Memory B cell (primary cell): ENCODE data around the gene TDRD3.

ENCODE experiments used
- ATAC-seq: fragments of 150-1000 bp; cut with Tn5 transposase; 2 replicates; pipeline ENCODE4 v1.10.0; 2021; ENCODE audit warnings: low read depth, mild to moderate bottlenecking, moderate library complexity
- DNase-seq, 2 donors: peaks; one replicate each; pipeline ENCODE4 v3.0.0; 2022; ENCODE audit warnings: low spot score in 2 of 2
- H3K27ac Mint-ChIP-seq: one replicate; pipeline ENCODE4 v1.8.0; 2022; ENCODE audit warnings: mild to moderate bottlenecking, moderate library complexity, mixed read lengths
- H3K27me3 Mint-ChIP-seq: one replicate; pipeline ENCODE4 v1.8.0; 2022; ENCODE audit warnings: mixed read lengths
- H3K36me3 Mint-ChIP-seq: one replicate; pipeline ENCODE4 v1.8.0; 2022; ENCODE audit warnings: mild to moderate bottlenecking, mixed read lengths
- H3K4me1 Mint-ChIP-seq: one replicate; pipeline ENCODE4 v1.8.0; 2022; ENCODE audit warnings: mixed read lengths
- H3K4me3 Mint-ChIP-seq: one replicate; pipeline ENCODE4 v1.8.0; 2022; ENCODE audit warnings: mild to moderate bottlenecking, moderate library complexity, mixed read lengths
- H3K9me3 Mint-ChIP-seq: one replicate; pipeline ENCODE4 v1.8.0; 2022; ENCODE audit warnings: mixed read lengths

TDRD3 gene

DNA sequence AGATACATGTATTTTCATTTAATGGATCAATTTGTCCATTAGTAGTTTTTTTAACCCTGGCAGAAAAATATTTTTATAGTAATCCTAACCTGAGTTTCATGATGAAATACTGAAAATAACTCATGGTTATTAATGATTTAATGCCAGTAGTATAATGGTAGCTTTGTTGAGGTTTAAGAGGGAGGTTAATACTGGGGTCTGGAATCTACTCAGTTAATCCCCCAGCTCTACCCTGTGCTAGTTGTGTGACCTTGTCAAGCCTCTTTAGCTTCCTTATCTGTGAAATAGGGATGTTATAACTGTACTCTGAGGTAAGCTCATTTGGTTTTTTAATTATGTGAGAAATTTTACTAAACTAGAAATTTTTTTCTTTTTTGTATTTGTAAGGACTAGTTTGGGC is 122.5 kb downstream of the TDRD3 start:
- DNase-seq: no peak
- Mint-ChIP-seq H3K4me3 (no peak overlapping the region), H3K36me3 (peaks cover 16% of the 10 kb centered on the region), H3K9me3 (no peaks in the 10 kb centered on the region), H3K27ac (no peak overlapping the region), H3K27me3 (no peaks in the 10 kb centered on the region), H3K4me1 (no peaks in the 10 kb centered on the region)
- no peak for ATAC-seq

DNA sequence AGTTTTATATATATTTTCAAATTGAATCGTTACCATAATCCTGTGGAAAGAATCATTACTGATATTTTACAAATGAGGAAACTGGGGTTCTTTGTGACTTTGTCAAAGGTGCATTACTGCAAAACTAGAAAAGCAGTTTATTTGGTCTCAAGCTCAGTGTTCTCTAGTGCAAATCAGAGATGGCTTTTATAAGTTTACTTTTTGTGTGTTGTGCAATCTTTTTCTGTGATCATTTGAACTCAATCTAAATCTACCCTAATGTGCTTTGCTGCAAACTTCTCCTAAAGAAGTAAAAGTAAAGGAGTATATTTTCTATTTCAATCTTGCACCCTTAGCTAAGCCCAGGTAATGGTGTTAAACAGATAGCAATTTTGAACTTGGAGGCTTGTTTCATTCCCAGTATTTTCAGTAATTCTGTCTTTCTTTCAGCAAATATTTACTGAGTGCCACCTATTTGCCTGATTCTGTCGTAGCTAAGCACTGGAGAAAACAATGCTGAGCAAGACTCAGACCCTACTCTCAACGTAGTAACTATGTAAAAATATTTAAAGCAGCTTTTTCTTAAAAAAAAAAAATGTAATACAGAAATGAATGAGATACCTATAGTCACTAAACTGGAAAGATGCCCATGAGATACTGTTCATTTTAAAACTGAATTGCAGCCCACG is 124.0 kb downstream of the TDRD3 start:
- Mint-ChIP-seq H3K4me1 (no peaks in the 10 kb centered on the region), H3K27me3 (no peaks in the 10 kb centered on the region), H3K27ac (no peak overlapping the region), H3K9me3 (no peaks in the 10 kb centered on the region), H3K36me3 (peaks cover 12% of the 10 kb centered on the region), H3K4me3 (no peak overlapping the region)
- DNase-seq (no peak), ATAC-seq (no peak)

DNA sequence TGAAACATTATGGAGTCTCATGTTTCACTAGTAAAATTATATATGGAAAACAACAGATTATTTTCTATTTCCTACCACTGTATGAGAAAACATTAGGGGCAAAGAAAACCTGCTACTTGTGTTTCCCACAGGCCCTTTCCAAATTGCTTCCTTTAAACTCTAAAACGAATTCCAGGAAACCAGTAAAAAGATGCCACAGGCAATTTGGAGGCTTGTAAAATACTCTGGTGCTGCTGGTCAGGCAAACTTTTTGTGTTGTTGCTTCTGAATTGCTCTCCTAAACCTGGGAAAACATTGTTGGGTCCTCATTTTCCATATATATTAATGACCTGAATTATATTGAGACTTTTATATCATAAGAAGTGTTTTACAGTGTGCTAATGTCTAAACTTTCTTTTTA is 141.5 kb downstream of the TDRD3 start:
- Mint-ChIP-seq H3K4me1 (no peaks in the 10 kb centered on the region), H3K9me3 (no peaks in the 10 kb centered on the region), H3K4me3 (no peak overlapping the region), H3K36me3 (peaks cover 9% of the 10 kb centered on the region), H3K27me3 (no peaks in the 10 kb centered on the region), H3K27ac (no peak overlapping the region)
- ATAC-seq (no peak), DNase-seq (no peak)

DNA sequence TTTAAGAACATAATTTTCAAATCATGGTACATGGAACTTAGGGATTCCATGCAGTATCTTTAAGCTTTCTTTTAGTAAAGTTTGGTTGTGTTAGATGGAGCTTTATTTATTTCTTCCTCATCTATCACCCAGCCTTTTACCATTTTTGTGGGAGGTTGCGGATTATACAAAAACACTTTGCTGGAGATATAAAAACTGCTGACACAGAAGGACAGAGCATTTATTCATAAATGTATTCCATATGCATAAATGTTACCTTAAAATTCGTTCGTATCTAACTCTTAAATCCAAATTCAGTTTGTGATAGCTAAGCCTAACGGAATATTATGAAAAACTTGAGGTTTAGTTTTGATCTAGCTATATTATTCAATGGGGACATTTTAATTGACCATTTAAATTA is 143.3 kb downstream of the TDRD3 start:
- no peak overlapping the region for H3K4me3 Mint-ChIP-seq

DNA sequence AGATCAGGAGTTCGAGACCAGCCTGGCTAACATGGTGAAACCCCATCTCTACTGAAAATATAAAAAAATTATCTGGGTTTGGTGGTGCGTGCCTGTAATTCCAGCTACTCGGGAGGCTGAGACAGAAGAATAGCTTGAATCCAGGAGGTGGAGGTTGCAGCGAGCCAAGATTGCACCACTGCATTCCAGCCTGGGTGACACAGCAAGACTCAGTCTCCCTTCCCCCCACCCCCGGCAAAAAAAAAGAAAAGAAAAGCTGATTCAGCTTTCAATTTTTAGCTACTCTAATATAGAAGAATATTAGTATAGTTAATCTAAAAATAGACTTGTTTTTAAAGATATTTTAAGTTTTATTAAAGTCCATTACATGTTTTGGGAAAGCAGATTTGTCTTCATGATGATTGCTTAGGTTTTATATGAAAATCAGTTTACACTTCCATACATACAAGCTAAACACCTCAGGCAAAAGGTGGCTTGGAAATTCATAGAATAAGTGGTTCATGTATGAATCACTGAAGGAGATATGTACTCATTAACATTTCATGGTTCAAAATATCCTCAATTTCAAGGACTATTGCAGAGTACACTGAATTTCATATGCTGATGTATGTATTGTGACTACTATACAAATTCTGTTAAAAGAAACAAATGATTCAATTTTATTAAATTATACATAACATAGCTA is 165.2 kb downstream of the TDRD3 start:
- Mint-ChIP-seq H3K9me3 (no peaks in the 10 kb centered on the region), H3K36me3 (peaks cover 7% of the 10 kb centered on the region), H3K4me3 (no peak overlapping the region), H3K27ac (no peak overlapping the region), H3K27me3 (no peaks in the 10 kb centered on the region), H3K4me1 (no peaks in the 10 kb centered on the region)
- no peak for ATAC-seq
- DNase-seq: no peak

More for the DNA sequence above, 143.3 kb downstream of the TDRD3 start:
- Mint-ChIP-seq H3K9me3 (peaks cover 1% of the 10 kb centered on the region), H3K36me3 (peaks cover 11% of the 10 kb centered on the region), H3K4me1 (no peaks in the 10 kb centered on the region), H3K27me3 (no peaks in the 10 kb centered on the region), H3K27ac (no peak overlapping the region)
- no peak for DNase-seq
- ATAC-seq: no peak

DNA sequence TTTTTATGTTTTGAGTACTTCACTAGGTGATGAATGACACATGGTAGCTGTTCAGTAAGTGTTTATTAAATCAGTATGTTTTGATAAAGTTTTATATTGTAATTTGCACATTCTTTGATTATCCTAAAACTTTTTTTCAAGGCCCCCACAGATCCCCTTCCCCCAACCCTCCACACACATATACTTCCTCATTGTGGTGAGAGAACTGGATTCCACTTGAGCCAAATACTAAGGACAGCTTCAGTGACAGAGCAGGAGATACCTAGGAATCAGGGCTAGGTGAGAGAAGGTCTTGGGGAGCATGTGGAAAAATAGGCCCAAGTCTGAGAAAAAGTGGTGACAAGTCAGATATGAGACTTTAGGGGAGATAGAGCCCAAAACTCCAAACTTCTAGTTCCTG is 174.6 kb downstream of the TDRD3 start:
- H3K36me3 Mint-ChIP-seq: peaks cover 44% of the 10 kb centered on the region
- no peak overlapping the region for H3K4me3 Mint-ChIP-seq
- H3K27me3 Mint-ChIP-seq: no peaks in the 10 kb centered on the region
- no peaks in the 10 kb centered on the region for H3K4me1 Mint-ChIP-seq
- no peaks in the 10 kb centered on the region for H3K9me3 Mint-ChIP-seq
- H3K27ac Mint-ChIP-seq: no peak overlapping the region
- DNase-seq: no peak
- ATAC-seq: no peak

DNA sequence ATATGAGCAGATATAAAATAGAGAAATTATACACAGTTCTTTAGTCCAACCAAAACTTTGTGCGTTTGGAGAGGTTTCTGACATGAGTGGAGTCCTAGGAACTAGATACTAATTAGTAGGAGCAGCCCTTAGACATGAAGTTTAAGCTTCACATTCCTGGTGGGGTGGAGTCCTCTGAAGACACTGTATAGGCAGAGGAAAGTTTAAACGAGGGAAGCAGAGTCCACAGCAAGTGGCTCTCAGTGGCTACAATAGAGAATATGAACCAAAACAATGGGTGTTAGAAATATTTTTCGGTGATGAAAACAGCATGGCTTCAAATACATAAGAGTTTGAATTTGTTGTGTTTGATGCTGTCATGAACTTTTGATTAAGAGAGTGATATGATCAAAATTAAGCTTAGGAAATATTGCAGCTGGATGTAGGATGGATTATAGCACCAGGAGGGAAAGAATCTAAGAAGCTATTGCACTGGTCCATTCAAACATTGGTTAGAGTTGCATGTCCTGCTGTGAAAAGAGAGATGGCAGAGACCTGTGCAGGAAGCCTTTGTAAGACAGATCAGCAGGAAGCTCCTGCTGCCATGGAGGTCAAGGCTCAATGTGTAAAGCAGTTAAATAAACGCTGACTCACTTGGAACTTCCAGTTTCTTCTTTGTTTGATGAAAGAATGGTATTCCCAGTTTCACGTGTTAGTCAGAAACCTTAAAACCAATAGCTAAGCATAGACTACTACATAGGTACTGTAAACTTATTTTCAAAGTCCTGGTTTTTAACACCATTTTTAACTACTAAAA is 175.2 kb downstream of the TDRD3 start:
- no peak overlapping the region for H3K27ac Mint-ChIP-seq
- H3K4me1 Mint-ChIP-seq: no peaks in the 10 kb centered on the region
- ATAC-seq: no peak

DNA sequence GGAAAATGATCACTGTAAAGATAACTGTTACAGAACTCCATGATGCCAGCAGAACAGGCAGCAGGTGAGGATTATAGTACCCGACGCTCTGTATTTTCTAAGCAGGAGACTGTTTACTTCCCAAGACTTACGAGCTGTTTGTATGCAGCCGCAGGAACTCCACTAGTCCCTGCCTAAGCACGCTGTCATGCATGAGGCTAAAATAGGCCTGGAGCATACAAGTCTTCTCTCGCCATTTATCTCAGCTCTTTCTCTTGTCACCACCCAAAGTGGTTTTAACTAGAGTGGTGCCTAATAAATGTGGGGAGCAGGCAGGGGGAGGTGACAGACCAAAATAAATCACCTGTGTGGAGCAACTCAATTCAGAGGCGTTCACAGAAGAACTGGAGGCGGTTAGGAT is 175.8 kb downstream of the TDRD3 start:
- Mint-ChIP-seq H3K27me3 (no peaks in the 10 kb centered on the region), H3K4me3 (no peak overlapping the region), H3K4me1 (no peaks in the 10 kb centered on the region), H3K27ac (no peak overlapping the region), H3K9me3 (no peaks in the 10 kb centered on the region), H3K36me3 (peaks cover 38% of the 10 kb centered on the region)
- ATAC-seq: no peak
- no peak for DNase-seq

More for the DNA sequence above, 175.2 kb downstream of the TDRD3 start:
- Mint-ChIP-seq H3K27me3 (no peaks in the 10 kb centered on the region), H3K36me3 (peaks cover 41% of the 10 kb centered on the region), H3K4me3 (no peak overlapping the region), H3K9me3 (no peaks in the 10 kb centered on the region)
- no peak for DNase-seq

DNA sequence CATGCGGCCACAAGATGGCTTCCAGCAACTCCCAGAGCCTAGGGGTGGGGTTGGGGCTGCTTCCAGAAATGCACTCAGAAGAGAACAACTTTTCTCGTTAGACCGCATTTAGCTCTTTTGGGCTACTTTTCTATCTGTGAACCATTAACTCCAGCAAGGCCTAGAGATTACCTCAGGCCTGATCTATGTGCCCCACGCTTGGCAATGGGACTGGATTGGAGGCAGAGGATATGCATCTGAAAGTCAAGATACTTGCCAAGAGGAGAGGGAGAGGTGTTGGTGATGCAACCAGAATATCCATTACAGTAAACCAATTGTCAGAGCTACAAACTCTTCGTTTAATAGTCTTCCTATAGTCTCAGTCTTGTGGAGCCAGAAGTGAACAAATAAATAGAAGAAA is 177.7 kb downstream of the TDRD3 start:
- Mint-ChIP-seq H3K4me3 (no peak overlapping the region), H3K4me1 (no peaks in the 10 kb centered on the region)

DNA sequence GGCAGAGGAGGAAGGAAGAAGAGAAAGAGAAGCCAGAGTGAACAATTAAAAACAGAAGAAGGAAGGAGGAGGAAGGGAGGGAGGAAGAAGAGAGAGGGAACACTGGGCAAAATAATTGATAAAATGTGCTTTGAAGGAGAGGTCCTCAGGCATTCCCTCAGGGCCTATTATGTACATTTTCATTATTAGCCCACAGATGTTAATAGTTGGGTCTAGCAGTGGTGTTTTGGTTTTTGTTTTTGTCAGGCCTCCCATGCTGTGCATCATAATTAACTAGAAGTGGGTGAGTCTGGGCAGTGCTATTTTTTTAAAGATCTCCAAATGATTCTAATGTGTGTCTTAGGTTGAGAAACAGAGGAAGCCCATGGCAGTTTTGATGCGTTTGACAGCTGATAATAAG is 178.1 kb downstream of the TDRD3 start:
- DNase-seq (no peak), ATAC-seq (no peak)
- Mint-ChIP-seq H3K27me3 (no peaks in the 10 kb centered on the region), H3K9me3 (no peaks in the 10 kb centered on the region), H3K4me3 (no peak overlapping the region), H3K4me1 (no peaks in the 10 kb centered on the region), H3K27ac (no peak overlapping the region), H3K36me3 (peaks cover 20% of the 10 kb centered on the region)

More for the DNA sequence above, 177.7 kb downstream of the TDRD3 start:
- DNase-seq (no peak), ATAC-seq (no peak)
- Mint-ChIP-seq H3K9me3 (no peaks in the 10 kb centered on the region), H3K27me3 (no peaks in the 10 kb centered on the region), H3K27ac (no peak overlapping the region), H3K36me3 (peaks cover 22% of the 10 kb centered on the region)

DNA sequence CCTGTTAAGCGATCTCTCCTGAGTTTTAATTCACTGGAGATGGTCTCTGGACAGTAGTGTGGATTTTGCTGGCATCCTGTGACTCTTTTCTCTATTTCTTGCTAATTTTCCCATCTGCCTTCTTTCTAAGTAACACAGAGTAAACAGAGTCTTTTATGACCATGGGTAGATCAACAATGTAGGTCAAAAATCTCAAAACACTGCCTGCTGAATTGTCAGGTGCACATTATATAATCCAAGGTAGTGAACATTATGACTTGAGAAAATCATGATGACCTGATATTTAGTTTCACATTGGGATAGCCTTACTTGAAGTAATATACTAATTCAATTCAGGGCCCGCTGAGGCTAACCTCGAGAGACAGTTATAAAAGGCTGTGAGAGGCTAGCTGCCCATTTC is 180.7 kb downstream of the TDRD3 start:
- Mint-ChIP-seq H3K4me3 (no peak overlapping the region), H3K9me3 (no peaks in the 10 kb centered on the region), H3K27ac (no peak overlapping the region), H3K27me3 (no peaks in the 10 kb centered on the region), H3K36me3 (peaks cover 12% of the 10 kb centered on the region), H3K4me1 (no peaks in the 10 kb centered on the region)
- no peak for DNase-seq
- no peak for ATAC-seq

DNA sequence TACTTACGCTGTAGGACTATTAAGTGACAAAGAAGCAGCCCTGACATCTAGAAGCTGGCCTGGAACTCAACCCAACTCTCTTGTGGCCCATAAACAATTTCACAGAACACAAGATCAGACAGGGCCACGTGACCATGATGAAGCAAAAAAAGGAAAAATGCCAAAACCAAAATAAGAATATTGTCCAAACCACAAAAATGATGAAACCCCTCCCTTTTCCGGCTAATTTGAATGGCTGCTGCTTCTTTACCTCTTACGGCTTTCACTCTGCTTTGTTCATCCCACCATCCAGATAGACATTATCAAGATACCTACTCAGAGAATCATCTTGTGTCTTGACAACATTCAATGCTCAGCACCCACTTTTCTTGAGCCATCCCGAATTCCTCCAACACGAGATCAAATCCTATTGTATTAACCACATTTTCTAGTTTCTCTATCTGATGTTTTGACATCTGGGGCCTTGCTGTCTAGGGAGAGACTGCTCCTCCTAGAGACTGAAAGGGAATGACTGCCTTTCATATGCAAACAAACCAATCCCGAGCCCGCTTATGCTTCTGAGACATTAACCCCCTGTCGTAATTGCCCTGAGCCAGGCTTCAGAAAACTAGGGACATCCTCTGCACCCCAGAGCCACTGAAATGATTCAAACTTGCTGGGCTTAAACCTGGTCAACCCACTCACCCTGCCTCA is 186.3 kb downstream of the TDRD3 start:
- H3K4me3 Mint-ChIP-seq: no peak overlapping the region
- H3K27ac Mint-ChIP-seq: no peak overlapping the region
- DNase-seq: no peak
- no peak for ATAC-seq
- H3K4me1 Mint-ChIP-seq: peaks cover 5% of the 10 kb centered on the region
- peaks cover 2% of the 10 kb centered on the region for H3K9me3 Mint-ChIP-seq
- peaks cover 2% of the 10 kb centered on the region for H3K27me3 Mint-ChIP-seq
- H3K36me3 Mint-ChIP-seq: no peaks in the 10 kb centered on the region

DNA sequence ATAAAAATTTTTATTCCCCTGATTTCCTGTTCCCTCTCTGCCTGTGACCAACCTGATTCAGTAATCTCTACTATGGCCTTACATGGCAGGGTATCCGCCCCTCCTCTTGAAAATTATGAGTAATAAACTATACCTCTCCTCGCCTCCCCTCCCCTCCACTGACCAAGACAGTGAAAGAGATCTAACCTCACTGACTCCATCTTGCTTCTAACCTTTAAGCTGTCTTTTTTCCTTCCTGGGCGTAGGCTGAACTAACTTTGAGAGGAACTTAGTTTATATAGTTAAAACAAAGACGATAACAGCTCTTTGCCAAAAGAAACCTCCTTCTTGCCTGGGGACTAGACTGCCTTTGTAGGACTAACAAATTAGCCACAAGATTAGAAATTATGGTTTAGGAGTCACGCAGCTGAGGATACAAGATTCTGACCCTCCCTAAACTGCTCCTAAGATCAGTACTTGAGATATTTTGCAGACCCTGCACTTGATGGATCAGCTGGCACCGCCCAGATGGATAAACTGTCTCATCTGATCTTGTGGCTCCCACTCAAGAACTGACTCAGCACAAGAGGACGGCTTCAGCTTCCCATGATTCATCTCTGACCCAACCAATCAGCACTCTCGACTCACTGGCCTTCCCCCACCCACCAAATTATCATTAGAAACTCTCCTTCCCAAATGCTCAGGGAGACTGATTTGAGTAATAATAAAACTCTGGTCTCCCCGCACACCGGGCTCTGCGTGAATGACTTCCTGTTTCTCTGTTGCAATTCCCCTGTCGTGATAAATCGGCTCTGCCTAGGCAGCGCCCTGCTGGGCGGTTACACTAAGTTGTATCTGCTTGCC is 187.1 kb downstream of the TDRD3 start:
- no peak overlapping the region for H3K4me3 Mint-ChIP-seq
- ATAC-seq (no peak), DNase-seq (no peak)
- peaks cover 2% of the 10 kb centered on the region for H3K9me3 Mint-ChIP-seq
- H3K36me3 Mint-ChIP-seq: no peaks in the 10 kb centered on the region
- no peak overlapping the region for H3K27ac Mint-ChIP-seq
- H3K27me3 Mint-ChIP-seq: peaks cover 2% of the 10 kb centered on the region
- peaks cover 5% of the 10 kb centered on the region for H3K4me1 Mint-ChIP-seq
